Spleen (tissue), 11 donors: ENCODE measurements around the gene DNER. TPM values are rescaled to one million over a fixed set of nuclear protein-coding genes. Genes with fewer than 3 reads are reported as not detected.

Experiments
- DNase-seq: peaks from one replicate; pipeline ENCODE4 v3.0.0-alpha.2; 2020
- H3K27ac ChIP-seq, 8 donors: fragments of 200-600 bp; sonication (generic) in 7 of 8; 1 replicate in 4 of 8; 2 replicates in 4 of 8; pipeline versions ENCODE4 v1.5.0 to v1.8.0; 2016 to 2021; ENCODE audit warnings: inconsistent platforms in 4 of 8, mild to moderate bottlenecking in 4 of 8, moderate library complexity in 1 of 8
- H3K27me3 ChIP-seq, 7 donors: fragments of 200-600 bp; sonication (generic) in 6 of 7; replicated peaks in 1 of 7; 1 replicate in 4 of 7; 2 replicates in 3 of 7; pipeline versions ENCODE4 v1.5.0 to v1.8.0; 2016 to 2021; ENCODE audit warnings: inconsistent platforms in 3 of 7, mild to moderate bottlenecking in 1 of 7
- H3K36me3 ChIP-seq, 6 donors: fragments of 200-600 bp; sonication (generic) in 5 of 6; 1 replicate in 4 of 6; 2 replicates in 2 of 6; pipeline versions ENCODE4 v1.5.0 to v1.8.0; 2016 to 2021; ENCODE audit warnings: inconsistent platforms in 2 of 6
- H3K4me1 ChIP-seq, 6 donors: fragments of 200-600 bp; sonication (generic) in 5 of 6; 1 replicate in 3 of 6; 2 replicates in 3 of 6; pipeline versions ENCODE4 v1.5.0 to v1.8.0; 2016 to 2021; ENCODE audit warnings: inconsistent platforms in 3 of 6
- H3K4me3 ChIP-seq, 8 donors: fragments of 200-600 bp; sonication (generic) in 7 of 8; 1 replicate in 4 of 8; 2 replicates in 4 of 8; pipeline versions ENCODE4 v1.5.0 to v1.8.0; 2016 to 2021; ENCODE audit warnings: inconsistent platforms in 4 of 8, mild to moderate bottlenecking in 4 of 8, moderate library complexity in 2 of 8
- H3K9me3 ChIP-seq, 8 donors: fragments of 200-600 bp; sonication (generic) in 7 of 8; 1 replicate in 4 of 8; 2 replicates in 4 of 8; pipeline versions ENCODE4 v1.5.0 to v1.8.0; 2016 to 2021; ENCODE audit warnings: inconsistent platforms in 4 of 8
- CTCF ChIP-seq, 11 experiments: fragments of 200-600 bp in 7 of 11; fragments of 450-650 bp in 4 of 11; sonication (generic) in 4 of 11; IDR thresholded peaks in 8 of 11; conservative IDR thresholded peaks in 3 of 11; 1 replicate in 7 of 11; 2 replicates in 4 of 11; pipeline versions ENCODE4 v1.4.0 to v1.8.0; 2016 to 2021; ENCODE audit warnings: antibody characterized with exemption in 11 of 11, inconsistent platforms in 4 of 11, mild to moderate bottlenecking in 1 of 11
- POLR2A ChIP-seq, 3 donors: fragments of 450-650 bp; IDR thresholded peaks; one replicate each; pipeline ENCODE4 v1.5.1; 2017; ENCODE audit warnings: antibody characterized with exemption in 3 of 3, mild to moderate bottlenecking in 1 of 3
- POLR2AphosphoS5 ChIP-seq, 3 donors: sonication (generic); formaldehyde crosslinking; IDR thresholded peaks; one replicate each; pipeline ENCODE4 v1.5.1; 2017; ENCODE audit warnings: antibody characterized with exemption in 3 of 3
- WGBS, 5 donors: extraction: QIAGEN DNeasy Blood & Tissue Kit in 3 of 5; methylation state at CpG; one replicate each; pipeline versions ENCODE4 v1.1.5 to v1.1.7; 2013 to 2018; 5-methylcytosine and 5-hydroxymethylcytosine counted together
- intact Hi-C: fragments of 100-400 bp; cut with DNase I; formaldehyde crosslinking; loops from one replicate; pipeline ENCODE4 v1.15.0; 2023; ENCODE audit warnings: low total_unique reads
- polyA plus RNA-seq, 3 donors: library from polyadenylated mRNA; stranded (reverse); fragments of 200-250 nt; gene quantifications; one replicate each; pipeline ENCODE4 v1.2.1, GENCODE V29; 2013
- small RNA-seq, 4 donors: library from RNA; depleted of rRNA; stranded (forward); fragments of <200 nt; gene quantifications; one replicate each; pipeline ENCODE3, GENCODE V24; 2016
- total RNA-seq, 7 donors: library from RNA; depleted of rRNA in 3 of 7; stranded (reverse); fragments of >200 nt in 3 of 7; fragmentation: NEBNext Ultra II Directional in 4 of 7; extraction: Animal tissue kit (Norgen Biotek cat#: 25700) in 4 of 7; gene quantifications; one replicate each; pipeline versions ENCODE4 v1.1.0 to v1.2.1, GENCODE V29; 2016 to 2021
- donor health status: healthy with polysubstance abuse.
- donor health status: DM: no; HTN: no; CAD: no; lungs with moderate emphysema.
- donor health status: DM: no; HTN: no; CAD: no.
- donor health status: Bipolar disorder and iron deficiency.
- donor health status: healthy.
- donor health status: DM: no; HTN: no; CAD: no.
- donor health status: DM: yes; HTN: yes; CAD: no.

Gene DNER
- total and polyA plus RNA-seq, 10 donors = 0.03 to 0.58 (median 0.26) TPM; not detected in 3

DNA sequence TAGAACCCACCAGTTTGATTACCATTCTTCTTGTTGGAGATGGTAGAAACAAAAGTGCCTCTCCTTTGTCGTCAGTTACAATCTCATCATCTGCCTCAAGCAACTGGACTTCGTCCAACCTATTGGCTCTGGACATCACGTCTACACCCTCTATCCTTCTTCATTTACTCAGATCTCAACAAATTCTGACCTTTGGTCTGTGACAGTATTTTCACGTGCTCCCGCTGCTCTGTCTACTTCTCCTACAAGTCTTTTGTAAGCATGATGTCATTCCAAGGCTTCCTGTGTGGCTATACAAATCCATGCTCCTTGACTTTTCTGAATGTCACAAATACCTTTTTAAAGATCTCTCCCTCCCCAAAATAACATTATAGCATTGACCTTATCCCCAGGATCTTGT lies 400.2 kb downstream of the DNER start:
- WGBS, 5 donors = 84 to 89% (median 85%) methylated on average over 5 of the region's 5 CpGs

DNA sequence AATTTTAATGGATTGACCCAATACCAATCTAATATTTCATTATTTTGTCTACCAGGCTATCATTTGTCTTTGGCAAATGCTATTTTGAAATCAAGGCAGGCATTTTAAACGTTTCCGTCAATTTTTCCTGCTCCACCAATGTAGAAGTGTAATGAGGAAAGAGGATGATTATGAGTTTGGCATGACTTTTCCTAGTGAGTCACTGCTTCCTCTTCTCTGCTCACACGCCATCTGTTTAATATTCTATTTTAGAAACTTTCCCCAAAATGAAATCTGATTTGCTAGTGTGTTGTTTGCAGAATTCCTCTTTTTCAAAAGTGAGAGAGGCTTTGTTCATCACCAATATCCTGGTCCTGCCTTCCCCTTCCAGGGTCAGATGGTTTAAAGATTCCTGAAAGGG lies 400.8 kb downstream of the DNER start:
- WGBS, 5 donors = 54 to 74% (median 57%) methylated on average over 3 of the region's 3 CpGs
- peak overlapping the region in 3 of 8 donors; percentile 29 to 66 (median 43) for H3K27ac ChIP-seq
- TF ChIP-seq POLR2AphosphoS5 (IDR thresholded peaks at IDR 0.05) (no peak), POLR2A (IDR thresholded peaks at IDR 0.05) (no peak), CTCF (IDR thresholded peaks at IDR 0.05 in 8 of 11, conservative IDR thresholded peaks at IDR 0.05 in 3 of 11) (no peak)
- H3K9me3 ChIP-seq = peaks cover 0 to 6% (median 0%) of the 10 kb centered on the region in 8 donors
- intact Hi-C loops = no loop called here
- no peak overlapping the region for H3K4me3 ChIP-seq
- no peaks in the 10 kb centered on the region for H3K4me1 ChIP-seq
- no peaks in the 10 kb centered on the region for H3K36me3 ChIP-seq
- H3K27me3 ChIP-seq = no peaks in the 10 kb centered on the region
- DNase-seq = no peak

More for the DNA sequence above, 400.2 kb downstream of the DNER start:
- DNase-seq = no peak
- intact Hi-C loops = no loop called here
- Histone ChIP-seq H3K4me1 (no peaks in the 10 kb centered on the region), H3K36me3 (no peaks in the 10 kb centered on the region), H3K9me3 (peaks cover 0 to 6% (median 0%) of the 10 kb centered on the region in 8 donors), H3K4me3 (no peak overlapping the region), H3K27me3 (no peaks in the 10 kb centered on the region), H3K27ac (peak overlapping the region in 3 of 8 donors; percentile 29 to 66 (median 43))
- TF ChIP-seq POLR2A (IDR thresholded peaks at IDR 0.05) (no peak), POLR2AphosphoS5 (IDR thresholded peaks at IDR 0.05) (no peak)

Small RNA genes lying within 50 kb of the gene (small RNA-seq; reads per million reads assigned to genes)
- 0 reads per million in 4 donors for gene RNU7-9P

Other genes with a start within 250 kb of the DNER start
- gene TRIP12, start 207.5 kb upstream of the DNER start, total RNA-seq = 100 to 1,000 TPM; 177 to 263 (median 224) TPM
- 10 to 100 TPM; 15.3 to 24.7 (median 18.1) TPM for gene TRIP12, start 207.5 kb upstream of the DNER start, polyA plus RNA-seq
- gene FBXO36, start 207.9 kb upstream of the DNER start, total RNA-seq = 1 to 10 TPM in 5 of 7 donors, under 1 TPM in 2; 0.54 to 2.6 (median 1.5) TPM
- gene FBXO36, start 207.9 kb upstream of the DNER start, polyA plus RNA-seq = under 1 TPM; 0.36 to 0.59 (median 0.38) TPM